GM23338 (cell line): ENCODE results near the gene CELSR1. TPM values are rescaled to one million over a fixed set of nuclear protein-coding genes. Genes with fewer than 3 reads are reported as not detected.

ENCODE experiments used
- ATAC-seq: fragments of 200-7000 bp; cut with Tn5 transposase; 3 replicates; pipeline ENCODE4 v1.9.1; 2020
- DNase-seq: peaks from one replicate; pipeline ENCODE4 v3.0.0-alpha.2; 2015; ENCODE audit warnings: low spot score
- H2AFZ ChIP-seq: fragments of 200-600 bp; sonication (generic); 2 replicates; pipeline ENCODE4 v1.8.0; 2016; ENCODE audit warnings: antibody characterized with exemption, mild to moderate bottlenecking, moderate library complexity
- H3F3A ChIP-seq: fragments of 200-600 bp; sonication (generic); replicated peaks from 2 replicates; pipeline ENCODE4 v1.8.0; 2017; ENCODE audit warnings: antibody characterized with exemption, mixed run types, low read depth
- H3K27ac ChIP-seq: fragments of 200-600 bp; sonication (generic); 2 replicates; pipeline ENCODE4 v1.6.1; 2016; ENCODE audit warnings: low read depth
- H3K27me3 ChIP-seq: fragments of 200-600 bp; sonication (generic); 2 replicates; pipeline ENCODE4 v1.8.0; 2016; ENCODE audit warnings: mild to moderate bottlenecking, mixed run types, moderate library complexity; ENCODE audit not compliant: insufficient read depth
- H3K36me3 ChIP-seq: fragments of 200-600 bp; sonication (generic); 2 replicates; pipeline ENCODE4 v1.8.0; 2016; ENCODE audit warnings: mild to moderate bottlenecking; ENCODE audit not compliant: insufficient read depth
- H3K4me1 ChIP-seq: fragments of 200-600 bp; sonication (generic); 2 replicates; pipeline ENCODE4 v1.8.0; 2016; ENCODE audit warnings: mild to moderate bottlenecking, moderate library complexity; ENCODE audit not compliant: insufficient read depth
- H3K4me2 ChIP-seq: fragments of 200-600 bp; sonication (generic); 2 replicates; pipeline ENCODE4 v1.7.1; 2017; ENCODE audit warnings: mixed run types
- H3K4me3 ChIP-seq: fragments of 200-600 bp; sonication (generic); 2 replicates; pipeline ENCODE4 v1.6.1; 2016; ENCODE audit warnings: mixed run types
- H3K79me2 ChIP-seq: fragments of 200-600 bp; sonication (generic); replicated peaks from 2 replicates; pipeline ENCODE4 v1.8.0; 2017; ENCODE audit warnings: mild to moderate bottlenecking; ENCODE audit not compliant: insufficient read depth
- H3K9me2 ChIP-seq: fragments of 200-600 bp; sonication (generic); 2 replicates; pipeline ENCODE4 v1.8.0; 2017; ENCODE audit not compliant: insufficient read depth
- H4K20me1 ChIP-seq: fragments of 200-600 bp; sonication (generic); replicated peaks from 2 replicates; pipeline ENCODE4 v1.8.0; 2017; ENCODE audit warnings: mild to moderate bottlenecking; ENCODE audit not compliant: insufficient read depth
- H3K27ac Mint-ChIP-seq: 2 replicates; pipeline ENCODE4 v1.8.0; 2020; ENCODE audit warnings: inconsistent platforms, mild to moderate bottlenecking, moderate library complexity, mixed read lengths
- H3K27me3 Mint-ChIP-seq: 3 replicates; pipeline ENCODE4 v1.8.0; 2022; ENCODE audit warnings: low read depth, mild to moderate bottlenecking, moderate library complexity, mixed read lengths, inconsistent platforms; ENCODE audit not compliant: insufficient read depth, poor library complexity
- H3K36me3 Mint-ChIP-seq: 3 replicates; pipeline ENCODE4 v1.8.0; 2021; ENCODE audit warnings: low read depth, mild to moderate bottlenecking, inconsistent platforms, moderate library complexity, mixed read lengths
- H3K4me1 Mint-ChIP-seq: 3 replicates; pipeline ENCODE4 v1.8.0; 2020; ENCODE audit warnings: mild to moderate bottlenecking, inconsistent platforms, mixed read lengths
- H3K4me3 Mint-ChIP-seq: 3 replicates; pipeline ENCODE4 v1.8.0; 2021; ENCODE audit warnings: moderate library complexity, mild to moderate bottlenecking, inconsistent platforms, mixed read lengths
- H3K9me3 Mint-ChIP-seq: 3 replicates; pipeline ENCODE4 v1.8.0; 2020; ENCODE audit warnings: moderate library complexity, mild to moderate bottlenecking, inconsistent platforms, mixed read lengths
- CREB1 ChIP-seq: fragments of 250-450 bp; sonication (Bioruptor Pico); IDR thresholded peaks from 2 replicates; pipeline ENCODE4 v1.5.0; 2020; ENCODE audit warnings: low read depth, mild to moderate bottlenecking, moderate library complexity
- EZH2 ChIP-seq: fragments of 200-600 bp; sonication (generic); IDR thresholded peaks from one replicate; pipeline ENCODE4 v1.8.0; 2017; ENCODE audit warnings: antibody characterized with exemption, mild to moderate bottlenecking, low read depth; ENCODE audit not compliant: unreplicated experiment
- EZH2phosphoT487 ChIP-seq: fragments of 200-600 bp; sonication (generic); IDR thresholded peaks from one replicate; pipeline ENCODE4 v1.8.1; 2018; ENCODE audit warnings: antibody characterized with exemption; ENCODE audit not compliant: unreplicated experiment
- JUNB ChIP-seq: IDR thresholded peaks from one replicate; pipeline ENCODE4 v1.6.1; 2016; ENCODE audit warnings: antibody characterized with exemption; ENCODE audit not compliant: unreplicated experiment
- NANOG ChIP-seq: IDR thresholded peaks from 2 replicates; pipeline ENCODE4 v1.6.1; 2016; ENCODE audit warnings: antibody characterized with exemption, borderline replicate concordance
- POLR2AphosphoS5 ChIP-seq: IDR thresholded peaks from 2 replicates; pipeline ENCODE4 v1.6.1; 2016; ENCODE audit warnings: antibody characterized with exemption, low read depth
- REST ChIP-seq: IDR thresholded peaks from one replicate; pipeline ENCODE4 v1.6.1; 2018; ENCODE audit warnings: antibody characterized with exemption; ENCODE audit not compliant: unreplicated experiment
- STAT1 ChIP-seq: IDR thresholded peaks from one replicate; pipeline ENCODE4 v1.6.1; 2016; ENCODE audit warnings: antibody characterized with exemption; ENCODE audit not compliant: unreplicated experiment
- ZNF114 ChIP-seq: fragments of 250-450 bp; sonication (Bioruptor Pico); IDR thresholded peaks from 2 replicates; pipeline ENCODE4 v1.5.0; 2020; ENCODE audit warnings: mild to moderate bottlenecking, moderate library complexity
- ZNF331 ChIP-seq: fragments of 250-450 bp; sonication (Bioruptor Pico); IDR thresholded peaks from 2 replicates; pipeline ENCODE4 v1.5.0; 2020; ENCODE audit warnings: low read depth, mild to moderate bottlenecking, moderate library complexity
- polyA plus RNA-seq: library from polyadenylated mRNA; unstranded; fragments of >200 nt; fragmentation: Nextera tagmentation; extraction: Ambion mirVana; gene quantifications from 2 replicates; pipeline ENCODE4 v1.2.1, GENCODE V29; 2016
- total RNA-seq: library from RNA; depleted of rRNA; stranded (reverse); fragments of >200 nt; shearing (Covaris generic); gene quantifications from 2 replicates; pipeline ENCODE4 v1.2.3, GENCODE V29; 2014
- TF ChIP-seq, protein P1 (sequence below): IDR thresholded peaks from 2 replicates; pipeline ENCODE4 v1.6.1; 2016; ENCODE audit warnings: antibody characterized with exemption
- TF ChIP-seq, protein P2 (sequence below), 2 experiments: fragments of 200-600 bp in 1 of 2; sonication (generic) in 1 of 2; conservative IDR thresholded peaks; 2 replicates each; pipeline versions ENCODE4 v1.5.1 to v1.6.1; 2016 to 2017; ENCODE audit warnings: antibody characterized with exemption in 2 of 2, low read depth in 2 of 2, mild to moderate bottlenecking in 2 of 2, moderate library complexity in 1 of 2
- TF ChIP-seq, protein P3 (sequence below): fragments of 250-450 bp; sonication (Bioruptor Pico); IDR thresholded peaks from 2 replicates; pipeline ENCODE4 v1.5.0; 2020; ENCODE audit warnings: mild to moderate bottlenecking, moderate library complexity

Gene CELSR1
- total and polyA plus RNA-seq, 2 experiments from 2014 or later: 4.8 to 20.4 TPM

DNA sequence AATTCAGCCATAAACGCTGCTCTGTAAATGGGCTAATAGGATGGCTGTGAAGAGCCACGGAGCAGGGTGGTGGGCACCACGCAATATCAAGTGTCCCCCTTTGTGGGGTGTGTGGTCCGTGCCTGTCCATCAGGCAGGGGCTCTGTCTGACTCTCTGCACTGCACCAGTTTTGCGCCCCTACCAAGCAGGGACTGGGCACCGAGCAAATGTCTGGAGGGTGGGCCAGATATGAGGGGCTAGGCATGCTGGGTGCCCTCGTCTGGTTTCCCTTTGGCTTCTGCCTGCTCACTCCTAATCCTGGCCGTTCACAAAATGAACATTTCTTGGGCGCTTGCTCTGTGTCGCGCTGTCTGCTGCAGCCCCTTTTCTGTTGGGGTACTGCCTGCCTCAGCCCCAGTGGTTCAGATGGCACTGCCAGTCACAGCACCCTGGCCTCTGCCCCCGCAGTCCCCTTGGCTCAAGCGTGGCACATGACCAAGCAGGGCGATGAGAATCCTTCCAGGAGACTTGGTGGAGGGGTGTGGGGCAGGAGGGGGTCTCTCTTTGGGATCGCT lies 37.1 kb upstream of the CELSR1 start:
- H3K4me3 Mint-ChIP-seq: no peak overlapping the region; the same call in 2 of the 3 replicates

More for the DNA sequence above, 37.1 kb upstream of the CELSR1 start:
- Histone ChIP-seq H3K4me1 (peaks cover 11% of the 10 kb centered on the region; the same call in 1 of the 2 replicates), H3F3A (no peaks in the 10 kb centered on the region), H3K9me2 (no peaks in the 10 kb centered on the region), H3K36me3 (no peaks in the 10 kb centered on the region), H3K27ac (no peak overlapping the region), H3K27me3 (peaks cover 12% of the 10 kb centered on the region), H2AFZ (no peak overlapping the region), H3K4me2 (no peak overlapping the region), H3K79me2 (peaks cover 11% of the 10 kb centered on the region; the same call in 1 of the 2 replicates), H3K4me3 (no peak overlapping the region), H4K20me1 (0 out of 2 replicates have a peak, but pooled peaks cover 4% of the 10 kb centered on the region)
- DNase-seq (no peak), ATAC-seq (no peak)
- Mint-ChIP-seq H3K4me1 (peaks cover 34% of the 10 kb centered on the region), H3K36me3 (peaks cover 6% of the 10 kb centered on the region; the same call in 2 of the 3 replicates), H3K27ac (no peak overlapping the region), H3K27me3 (peaks cover 25% of the 10 kb centered on the region), H3K9me3 (peaks cover 17% of the 10 kb centered on the region)
- TF ChIP-seq, protein P1, sequence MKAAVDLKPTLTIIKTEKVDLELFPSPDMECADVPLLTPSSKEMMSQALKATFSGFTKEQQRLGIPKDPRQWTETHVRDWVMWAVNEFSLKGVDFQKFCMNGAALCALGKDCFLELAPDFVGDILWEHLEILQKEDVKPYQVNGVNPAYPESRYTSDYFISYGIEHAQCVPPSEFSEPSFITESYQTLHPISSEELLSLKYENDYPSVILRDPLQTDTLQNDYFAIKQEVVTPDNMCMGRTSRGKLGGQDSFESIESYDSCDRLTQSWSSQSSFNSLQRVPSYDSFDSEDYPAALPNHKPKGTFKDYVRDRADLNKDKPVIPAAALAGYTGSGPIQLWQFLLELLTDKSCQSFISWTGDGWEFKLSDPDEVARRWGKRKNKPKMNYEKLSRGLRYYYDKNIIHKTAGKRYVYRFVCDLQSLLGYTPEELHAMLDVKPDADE: no peak
- TF ChIP-seq ZNF114 (CRISPR knock-in tag) (no peak), ZNF331 (CRISPR knock-in tag) (no peak), CREB1 (CRISPR knock-in tag) (no peak), REST (no peak), EZH2phosphoT487 (no peak), JUNB (no peak), EZH2 (no peak), POLR2AphosphoS5 (no peak), STAT1 (no peak), NANOG (no peak)
- TF ChIP-seq, protein P2, sequence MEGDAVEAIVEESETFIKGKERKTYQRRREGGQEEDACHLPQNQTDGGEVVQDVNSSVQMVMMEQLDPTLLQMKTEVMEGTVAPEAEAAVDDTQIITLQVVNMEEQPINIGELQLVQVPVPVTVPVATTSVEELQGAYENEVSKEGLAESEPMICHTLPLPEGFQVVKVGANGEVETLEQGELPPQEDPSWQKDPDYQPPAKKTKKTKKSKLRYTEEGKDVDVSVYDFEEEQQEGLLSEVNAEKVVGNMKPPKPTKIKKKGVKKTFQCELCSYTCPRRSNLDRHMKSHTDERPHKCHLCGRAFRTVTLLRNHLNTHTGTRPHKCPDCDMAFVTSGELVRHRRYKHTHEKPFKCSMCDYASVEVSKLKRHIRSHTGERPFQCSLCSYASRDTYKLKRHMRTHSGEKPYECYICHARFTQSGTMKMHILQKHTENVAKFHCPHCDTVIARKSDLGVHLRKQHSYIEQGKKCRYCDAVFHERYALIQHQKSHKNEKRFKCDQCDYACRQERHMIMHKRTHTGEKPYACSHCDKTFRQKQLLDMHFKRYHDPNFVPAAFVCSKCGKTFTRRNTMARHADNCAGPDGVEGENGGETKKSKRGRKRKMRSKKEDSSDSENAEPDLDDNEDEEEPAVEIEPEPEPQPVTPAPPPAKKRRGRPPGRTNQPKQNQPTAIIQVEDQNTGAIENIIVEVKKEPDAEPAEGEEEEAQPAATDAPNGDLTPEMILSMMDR (conservative IDR thresholded peaks at IDR 0.05; ENCODE audit: low read depth in 2 of 2): no peak
- TF ChIP-seq, protein P3, sequence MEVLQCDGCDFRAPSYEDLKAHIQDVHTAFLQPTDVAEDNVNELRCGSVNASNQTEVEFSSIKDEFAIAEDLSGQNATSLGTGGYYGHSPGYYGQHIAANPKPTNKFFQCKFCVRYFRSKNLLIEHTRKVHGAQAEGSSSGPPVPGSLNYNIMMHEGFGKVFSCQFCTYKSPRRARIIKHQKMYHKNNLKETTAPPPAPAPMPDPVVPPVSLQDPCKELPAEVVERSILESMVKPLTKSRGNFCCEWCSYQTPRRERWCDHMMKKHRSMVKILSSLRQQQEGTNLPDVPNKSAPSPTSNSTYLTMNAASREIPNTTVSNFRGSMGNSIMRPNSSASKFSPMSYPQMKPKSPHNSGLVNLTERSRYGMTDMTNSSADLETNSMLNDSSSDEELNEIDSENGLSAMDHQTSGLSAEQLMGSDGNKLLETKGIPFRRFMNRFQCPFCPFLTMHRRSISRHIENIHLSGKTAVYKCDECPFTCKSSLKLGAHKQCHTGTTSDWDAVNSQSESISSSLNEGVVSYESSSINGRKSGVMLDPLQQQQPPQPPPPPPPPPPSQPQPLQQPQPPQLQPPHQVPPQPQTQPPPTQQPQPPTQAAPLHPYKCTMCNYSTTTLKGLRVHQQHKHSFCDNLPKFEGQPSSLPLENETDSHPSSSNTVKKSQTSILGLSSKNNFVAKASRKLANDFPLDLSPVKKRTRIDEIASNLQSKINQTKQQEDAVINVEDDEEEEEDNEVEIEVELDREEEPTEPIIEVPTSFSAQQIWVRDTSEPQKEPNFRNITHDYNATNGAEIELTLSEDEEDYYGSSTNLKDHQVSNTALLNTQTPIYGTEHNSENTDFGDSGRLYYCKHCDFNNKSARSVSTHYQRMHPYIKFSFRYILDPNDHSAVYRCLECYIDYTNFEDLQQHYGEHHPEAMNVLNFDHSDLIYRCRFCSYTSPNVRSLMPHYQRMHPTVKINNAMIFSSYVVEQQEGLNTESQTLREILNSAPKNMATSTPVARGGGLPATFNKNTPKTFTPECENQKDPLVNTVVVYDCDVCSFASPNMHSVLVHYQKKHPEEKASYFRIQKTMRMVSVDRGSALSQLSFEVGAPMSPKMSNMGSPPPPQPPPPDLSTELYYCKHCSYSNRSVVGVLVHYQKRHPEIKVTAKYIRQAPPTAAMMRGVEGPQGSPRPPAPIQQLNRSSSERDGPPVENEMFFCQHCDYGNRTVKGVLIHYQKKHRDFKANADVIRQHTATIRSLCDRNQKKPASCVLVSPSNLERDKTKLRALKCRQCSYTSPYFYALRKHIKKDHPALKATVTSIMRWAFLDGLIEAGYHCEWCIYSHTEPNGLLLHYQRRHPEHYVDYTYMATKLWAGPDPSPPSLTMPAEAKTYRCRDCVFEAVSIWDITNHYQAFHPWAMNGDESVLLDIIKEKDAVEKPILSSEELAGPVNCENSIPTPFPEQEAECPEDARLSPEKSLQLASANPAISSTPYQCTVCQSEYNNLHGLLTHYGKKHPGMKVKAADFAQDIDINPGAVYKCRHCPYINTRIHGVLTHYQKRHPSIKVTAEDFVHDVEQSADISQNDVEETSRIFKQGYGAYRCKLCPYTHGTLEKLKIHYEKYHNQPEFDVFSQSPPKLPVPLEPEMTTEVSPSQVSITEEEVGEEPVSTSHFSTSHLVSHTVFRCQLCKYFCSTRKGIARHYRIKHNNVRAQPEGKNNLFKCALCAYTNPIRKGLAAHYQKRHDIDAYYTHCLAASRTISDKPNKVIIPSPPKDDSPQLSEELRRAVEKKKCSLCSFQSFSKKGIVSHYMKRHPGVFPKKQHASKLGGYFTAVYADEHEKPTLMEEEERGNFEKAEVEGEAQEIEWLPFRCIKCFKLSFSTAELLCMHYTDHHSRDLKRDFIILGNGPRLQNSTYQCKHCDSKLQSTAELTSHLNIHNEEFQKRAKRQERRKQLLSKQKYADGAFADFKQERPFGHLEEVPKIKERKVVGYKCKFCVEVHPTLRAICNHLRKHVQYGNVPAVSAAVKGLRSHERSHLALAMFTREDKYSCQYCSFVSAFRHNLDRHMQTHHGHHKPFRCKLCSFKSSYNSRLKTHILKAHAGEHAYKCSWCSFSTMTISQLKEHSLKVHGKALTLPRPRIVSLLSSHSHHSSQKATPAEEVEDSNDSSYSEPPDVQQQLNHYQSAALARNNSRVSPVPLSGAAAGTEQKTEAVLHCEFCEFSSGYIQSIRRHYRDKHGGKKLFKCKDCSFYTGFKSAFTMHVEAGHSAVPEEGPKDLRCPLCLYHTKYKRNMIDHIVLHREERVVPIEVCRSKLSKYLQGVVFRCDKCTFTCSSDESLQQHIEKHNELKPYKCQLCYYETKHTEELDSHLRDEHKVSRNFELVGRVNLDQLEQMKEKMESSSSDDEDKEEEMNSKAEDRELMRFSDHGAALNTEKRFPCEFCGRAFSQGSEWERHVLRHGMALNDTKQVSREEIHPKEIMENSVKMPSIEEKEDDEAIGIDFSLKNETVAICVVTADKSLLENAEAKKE: no peak
